WERI-Rb-1 (cell line): Measurements from ENCODE around the gene PTAR1.

Experiments used
- DNase-seq: peaks from one replicate; pipeline ENCODE4 v3.0.0-alpha.2; 2020
- H3K27ac ChIP-seq: fragments of 250-450 bp; sonication (Bioruptor Pico); 2 replicates; pipeline ENCODE4 v1.5.1; 2020; ENCODE audit warnings: mild to moderate bottlenecking, moderate library complexity
- H3K27me3 ChIP-seq: fragments of 250-450 bp; sonication (Bioruptor Pico); 2 replicates; pipeline ENCODE4 v1.5.1; 2021; ENCODE audit warnings: mild to moderate bottlenecking, low read depth, moderate library complexity; ENCODE audit not compliant: insufficient read depth, severe bottlenecking
- H3K36me3 ChIP-seq: fragments of 250-450 bp; sonication (Bioruptor Pico); 2 replicates; pipeline ENCODE4 v1.5.1; 2020; ENCODE audit warnings: mild to moderate bottlenecking, moderate library complexity
- H3K4me3 ChIP-seq: 2 replicates; pipeline ENCODE4 v1.5.1; 2011; ENCODE audit warnings: low read depth, mild to moderate bottlenecking, control low read depth, low read length
- H3K9me3 ChIP-seq: fragments of 250-450 bp; sonication (Bioruptor Pico); 2 replicates; pipeline ENCODE4 v1.5.1; 2021; ENCODE audit warnings: mild to moderate bottlenecking, moderate library complexity; ENCODE audit not compliant: severe bottlenecking
- CTCF ChIP-seq: IDR thresholded peaks from 2 replicates; pipeline ENCODE4 v1.5.1; 2011; ENCODE audit warnings: low read depth, mild to moderate bottlenecking, control low read depth, inconsistent platforms, low read length

Gene PTAR1

GRCh38 chr9:69731348-69731747, 28.5 kb downstream of the PTAR1 start:
- no peaks in the 10 kb centered on the region for H3K9me3 ChIP-seq
- H3K36me3 ChIP-seq, result peaks cover 60% of the 10 kb centered on the region
- DNase-seq, result no peak
- no peak for TF ChIP-seq CTCF
- H3K27ac ChIP-seq, result no peak overlapping the region
- H3K27me3 ChIP-seq, result no peaks in the 10 kb centered on the region
- H3K4me3 ChIP-seq, result no peak overlapping the region

- H3K36me3 ChIP-seq, result peaks cover 38% of the 10 kb centered on the region
- no peak for TF ChIP-seq CTCF
Observed at GRCh38 chr9:69719983-69720382, 39.8 kb downstream of the PTAR1 start.

GRCh38 chr9:69719367-69719766, 40.4 kb downstream of the PTAR1 start:
- no peak overlapping the region for H3K4me3 ChIP-seq
- H3K27me3 ChIP-seq, result no peaks in the 10 kb centered on the region
- H3K36me3 ChIP-seq, result peaks cover 34% of the 10 kb centered on the region
- no peak for DNase-seq
- no peak overlapping the region for H3K27ac ChIP-seq
- H3K9me3 ChIP-seq, result no peaks in the 10 kb centered on the region
- TF ChIP-seq CTCF, result no peak

More at GRCh38 chr9:69719983-69720382, 39.8 kb downstream of the PTAR1 start:
- Histone ChIP-seq H3K4me3 (no peak overlapping the region), H3K27me3 (no peaks in the 10 kb centered on the region), H3K27ac (no peak overlapping the region), H3K9me3 (no peaks in the 10 kb centered on the region)
- peak; percentile 8 for DNase-seq

GRCh38 chr9:69718218-69718617, 41.6 kb downstream of the PTAR1 start:
- Histone ChIP-seq H3K36me3 (peaks cover 28% of the 10 kb centered on the region), H3K27me3 (no peaks in the 10 kb centered on the region), H3K4me3 (no peak overlapping the region), H3K27ac (no peak overlapping the region), H3K9me3 (no peaks in the 10 kb centered on the region)
- no peak for TF ChIP-seq CTCF
- DNase-seq, result no peak

GRCh38 chr9:69715825-69716224, 44.0 kb downstream of the PTAR1 start:
- H3K4me3 ChIP-seq, result no peak overlapping the region
- no peak for TF ChIP-seq CTCF
- no peak overlapping the region for H3K27ac ChIP-seq
- no peak for DNase-seq
- no peaks in the 10 kb centered on the region for H3K9me3 ChIP-seq
- H3K27me3 ChIP-seq, result no peaks in the 10 kb centered on the region
- peaks cover 14% of the 10 kb centered on the region for H3K36me3 ChIP-seq

GRCh38 chr9:69715096-69715495, 44.7 kb downstream of the PTAR1 start:
- DNase-seq, result no peak
- TF ChIP-seq CTCF, result no peak

More at GRCh38 chr9:69715096-69715495, 44.7 kb downstream of the PTAR1 start:
- H3K27ac ChIP-seq, result no peak overlapping the region
- no peak overlapping the region for H3K4me3 ChIP-seq
- no peaks in the 10 kb centered on the region for H3K9me3 ChIP-seq
- H3K27me3 ChIP-seq, result no peaks in the 10 kb centered on the region
- H3K36me3 ChIP-seq, result peaks cover 14% of the 10 kb centered on the region
